Measurements from ENCODE around the gene KRTAP5-2.

Gene KRTAP5-2

DNA sequence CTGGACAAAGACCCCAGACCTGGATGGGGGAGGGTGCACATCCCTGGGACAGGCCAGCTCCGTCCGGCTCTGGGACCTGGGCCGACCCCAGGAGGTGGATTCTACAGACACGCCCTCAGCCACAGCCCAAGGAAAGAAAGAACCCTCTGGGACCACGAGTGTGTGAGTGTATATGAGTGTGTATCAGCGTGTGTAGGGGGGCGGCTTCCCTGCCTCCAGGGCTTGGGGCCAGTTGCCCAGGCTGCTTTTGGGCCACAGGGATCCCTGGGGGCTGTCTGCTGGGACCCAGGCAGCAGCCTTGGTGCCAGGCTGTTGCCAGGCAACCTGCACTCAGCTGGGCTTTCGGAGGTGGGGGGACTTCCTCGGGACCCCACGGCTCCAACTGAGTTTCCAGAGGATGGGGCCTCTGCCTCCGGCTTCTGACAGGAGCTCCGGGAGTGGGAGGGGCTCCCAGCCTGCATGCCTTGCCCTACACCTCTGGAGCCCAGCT lies 34.9 kb downstream of the KRTAP5-2 start:
- no peak for TF ChIP-seq CTCF (IDR thresholded peaks at IDR 0.05; ENCODE audit: low read depth, low read length)
- in situ Hi-C loops (cut with HindIII; ENCODE audit: low sequenced_read_pairs), result no loop called here
- no peak overlapping the region for H3K4me3 ChIP-seq (ENCODE audit: low read depth, low read length)
- DNase-seq (ENCODE audit: low read depth, low spot score), result no peak

GRCh38 chr11:1562469-1563148 lies 35.5 kb downstream of the KRTAP5-2 start:
- no peak overlapping the region for H3K4me3 ChIP-seq (ENCODE audit: low read depth, low read length)
- no peak for TF ChIP-seq CTCF (IDR thresholded peaks at IDR 0.05; ENCODE audit: low read depth, low read length)
- in situ Hi-C loops (cut with HindIII; ENCODE audit: low sequenced_read_pairs), result no loop called here
- no peak for DNase-seq (ENCODE audit: low read depth, low spot score)

DNA sequence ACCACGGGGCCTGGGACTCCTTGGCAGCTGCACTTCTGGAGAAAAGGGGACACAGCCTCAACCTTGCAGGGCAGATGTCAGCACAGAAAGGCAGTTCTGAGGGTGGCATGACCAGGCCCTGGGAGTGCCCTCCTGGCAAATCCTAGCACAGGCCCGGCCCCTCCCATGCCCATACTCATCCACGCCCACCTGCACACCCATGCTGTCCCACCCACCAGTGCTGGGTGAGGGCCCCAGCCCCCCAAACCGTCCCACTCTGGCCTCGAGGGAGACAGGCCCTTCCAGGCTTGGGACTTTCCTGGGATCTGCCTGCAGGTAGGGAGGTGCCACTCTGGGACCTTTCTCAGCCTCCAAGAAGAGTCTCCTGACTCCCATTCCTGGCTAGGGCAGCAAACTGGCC lies 36.1 kb downstream of the KRTAP5-2 start:
- no peak for DNase-seq (ENCODE audit: low read depth, low spot score)
- H3K4me3 ChIP-seq (ENCODE audit: low read depth, low read length), result no peak overlapping the region
- in situ Hi-C loops (cut with HindIII; ENCODE audit: low sequenced_read_pairs), result no loop called here
- TF ChIP-seq CTCF (IDR thresholded peaks at IDR 0.05; ENCODE audit: low read depth, low read length), result no peak

- no peak for TF ChIP-seq CTCF (IDR thresholded peaks at IDR 0.05; ENCODE audit: low read depth, low read length)
- in situ Hi-C loops (cut with HindIII; ENCODE audit: low sequenced_read_pairs), result no loop called here
- DNase-seq (ENCODE audit: low read depth, low spot score), result no peak
- H3K4me3 ChIP-seq (ENCODE audit: low read depth, low read length), result no peak overlapping the region
Measured at GRCh38 chr11:1561266-1561665, 36.8 kb downstream of the KRTAP5-2 start.

GRCh38 chr11:1560649-1561251 lies 37.3 kb downstream of the KRTAP5-2 start:
- no peak for DNase-seq (ENCODE audit: low read depth, low spot score)
- in situ Hi-C loops (cut with HindIII; ENCODE audit: low sequenced_read_pairs), result no loop called here
- H3K4me3 ChIP-seq (ENCODE audit: low read depth, low read length), result no peak overlapping the region
- TF ChIP-seq CTCF (IDR thresholded peaks at IDR 0.05; ENCODE audit: low read depth, low read length), result no peak

GRCh38 chr11:1560002-1560648 lies 38.0 kb downstream of the KRTAP5-2 start:
- in situ Hi-C loops (cut with HindIII; ENCODE audit: low sequenced_read_pairs), result no loop called here
- no peak for DNase-seq (ENCODE audit: low read depth, low spot score)
- TF ChIP-seq CTCF (IDR thresholded peaks at IDR 0.05; ENCODE audit: low read depth, low read length), result no peak
- H3K4me3 ChIP-seq (ENCODE audit: low read depth, low read length), result no peak overlapping the region

Measured in astrocyte of the spinal cord (primary cell).